HEK293 (cell line): ENCODE measurements around the gene THBS2.

Experiments used
- CTCF ChIA-PET: fragments of 350-600 bp; formaldehyde crosslinking; extraction: SDS; loops from one replicate; lab custom pipeline; 2021; ENCODE audit warnings: antibody characterized with exemption; lab: Yijun Ruan, JAX
- POLR2A ChIA-PET: fragments of 300-600 bp; formaldehyde crosslinking; extraction: SDS; loops from one replicate; lab custom pipeline; 2020; ENCODE audit warnings: antibody characterized with exemption, inconsistent platforms; lab: Yijun Ruan, JAX
- H3K27ac ChIP-seq: fragments of 200-500 bp; sonication (Bioruptor generic); 2 replicates; pipeline ENCODE4 v1.5.1; 2014; ENCODE audit warnings: low read depth, low read length, control low read depth, inconsistent platforms; ENCODE audit errors: extremely low read depth
- H3K36me3 ChIP-seq, 2 experiments: fragments of 200-500 bp in 1 of 2; sonication (Bioruptor generic) in 1 of 2; 1 replicate in 1 of 2; 2 replicates in 1 of 2; pipeline ENCODE4 v1.5.1; 2014 to 2017; ENCODE audit warnings: inconsistent platforms in 2 of 2, low read length in 2 of 2; ENCODE audit not compliant: control insufficient read depth in 2 of 2, insufficient read depth in 1 of 2
- H3K4me1 ChIP-seq: fragments of 200-500 bp; sonication (Bioruptor generic); 2 replicates; pipeline ENCODE4 v1.5.1; 2014; ENCODE audit warnings: mild to moderate bottlenecking, low read length, inconsistent platforms; ENCODE audit not compliant: control insufficient read depth, insufficient read depth
- H3K4me3 ChIP-seq: 2 replicates; pipeline ENCODE4 v1.5.1; 2011; ENCODE audit warnings: low read depth, mild to moderate bottlenecking, control low read depth, low read length, moderate library complexity
- H3K9me3 ChIP-seq: fragments of 200-500 bp; sonication (Bioruptor generic); 2 replicates; pipeline ENCODE4 v1.5.1; 2014; ENCODE audit warnings: low read depth, low read length, inconsistent platforms; ENCODE audit not compliant: control insufficient read depth, insufficient read depth
- AEBP2 ChIP-seq: fragments of 450-650 bp; formaldehyde crosslinking; IDR thresholded peaks from 2 replicates; pipeline ENCODE4 v1.5.1; 2016; ENCODE audit warnings: missing biosample characterization, missing genetic modification characterization, borderline replicate concordance
- BCL11A ChIP-seq: fragments of 450-650 bp; formaldehyde crosslinking; IDR thresholded peaks from 2 replicates; pipeline ENCODE4 v1.5.1; 2016; ENCODE audit warnings: low read depth, missing biosample characterization, missing genetic modification characterization
- CTCF ChIP-seq: fragments of 450-650 bp; formaldehyde crosslinking; IDR thresholded peaks from 2 replicates; pipeline ENCODE4 v1.5.1; 2016; ENCODE audit warnings: missing biosample characterization, missing genetic modification characterization
- HOXD13 ChIP-seq: sonication (generic); formaldehyde crosslinking; IDR thresholded peaks from 2 replicates; pipeline ENCODE4 v1.8.0; 2022; ENCODE audit warnings: missing genetic modification reagents, borderline replicate concordance
- PATZ1 ChIP-seq: fragments of 450-650 bp; formaldehyde crosslinking; IDR thresholded peaks from 2 replicates; pipeline ENCODE4 v1.5.1; 2016; ENCODE audit warnings: missing biosample characterization, missing genetic modification characterization
- TCF7L2 ChIP-seq: IDR thresholded peaks from 2 replicates; pipeline ENCODE4 v1.6.1; 2011; ENCODE audit warnings: low read depth, mild to moderate bottlenecking, inconsistent platforms, low read length, moderate library complexity, borderline replicate concordance
- ZNF140 ChIP-seq: fragments of 450-650 bp; formaldehyde crosslinking; IDR thresholded peaks from 2 replicates; pipeline ENCODE4 v1.5.1; 2016; ENCODE audit warnings: missing biosample characterization, missing genetic modification characterization
- ZNF155 ChIP-seq: fragments of 450-650 bp; formaldehyde crosslinking; IDR thresholded peaks from 2 replicates; pipeline ENCODE4 v1.5.1; 2016; ENCODE audit warnings: missing biosample characterization, missing genetic modification characterization
- ZNF157 ChIP-seq: fragments of 450-650 bp; formaldehyde crosslinking; IDR thresholded peaks from 2 replicates; pipeline ENCODE4 v1.5.1; 2016; ENCODE audit warnings: missing biosample characterization, missing genetic modification characterization
- ZNF16 ChIP-seq: fragments of 450-650 bp; formaldehyde crosslinking; IDR thresholded peaks from 2 replicates; pipeline ENCODE4 v1.5.1; 2016; ENCODE audit warnings: low read depth, missing biosample characterization, missing genetic modification characterization
- ZNF23 ChIP-seq: fragments of 450-650 bp; formaldehyde crosslinking; IDR thresholded peaks from 2 replicates; pipeline ENCODE4 v1.5.1; 2016; ENCODE audit warnings: missing biosample characterization, missing genetic modification characterization, borderline replicate concordance
- ZNF266 ChIP-seq: fragments of 450-650 bp; formaldehyde crosslinking; IDR thresholded peaks from 2 replicates; pipeline ENCODE4 v1.5.1; 2016; ENCODE audit warnings: missing biosample characterization, missing genetic modification characterization, low read depth
- ZNF274 ChIP-seq, 2 experiments: fragments of 200-500 bp in 1 of 2; fragments of 450-650 bp in 1 of 2; sonication (Bioruptor generic) in 1 of 2; formaldehyde crosslinking in 1 of 2; IDR thresholded peaks; 2 replicates each; pipeline versions ENCODE4 v1.5.1 to v1.6.1; 2014 to 2016; ENCODE audit warnings: borderline replicate concordance in 1 of 2, inconsistent platforms in 1 of 2, low read length in 1 of 2, missing biosample characterization in 1 of 2, missing genetic modification characterization in 1 of 2
- ZNF292 ChIP-seq: fragments of 450-650 bp; formaldehyde crosslinking; IDR thresholded peaks from 2 replicates; pipeline ENCODE4 v1.5.1; 2016; ENCODE audit warnings: low read depth, missing biosample characterization, missing genetic modification characterization, borderline replicate concordance
- ZNF302 ChIP-seq: fragments of 450-650 bp; formaldehyde crosslinking; IDR thresholded peaks from 2 replicates; pipeline ENCODE4 v1.5.1; 2016; ENCODE audit warnings: missing biosample characterization, missing genetic modification characterization, low read depth
- ZNF362 ChIP-seq: fragments of 450-650 bp; formaldehyde crosslinking; IDR thresholded peaks from 2 replicates; pipeline ENCODE4 v1.5.1; 2016; ENCODE audit warnings: missing biosample characterization, missing genetic modification characterization
- ZNF48 ChIP-seq: fragments of 450-650 bp; formaldehyde crosslinking; IDR thresholded peaks from 2 replicates; pipeline ENCODE4 v1.5.1; 2016; ENCODE audit warnings: missing biosample characterization, missing genetic modification characterization
- ZNF558 ChIP-seq: fragments of 450-650 bp; formaldehyde crosslinking; IDR thresholded peaks from 2 replicates; pipeline ENCODE4 v1.5.1; 2016; ENCODE audit warnings: missing biosample characterization, missing genetic modification characterization
- ZNF596 ChIP-seq: fragments of 450-650 bp; IDR thresholded peaks from 2 replicates; pipeline ENCODE4 v1.5.0; 2018; ENCODE audit warnings: missing biosample characterization, mild to moderate bottlenecking, missing genetic modification characterization, moderate library complexity
- ZNF701 ChIP-seq: fragments of 450-650 bp; formaldehyde crosslinking; IDR thresholded peaks from 2 replicates; pipeline ENCODE4 v1.5.1; 2016; ENCODE audit warnings: missing biosample characterization, missing genetic modification characterization
- ZNF792 ChIP-seq: fragments of 450-650 bp; formaldehyde crosslinking; IDR thresholded peaks from 2 replicates; pipeline ENCODE4 v1.5.1; 2016; ENCODE audit warnings: missing biosample characterization, missing genetic modification characterization
- TF ChIP-seq, protein P1 (sequence below): fragments of 450-650 bp; formaldehyde crosslinking; IDR thresholded peaks from 2 replicates; pipeline ENCODE4 v1.5.1; 2016; ENCODE audit warnings: missing biosample characterization, missing genetic modification characterization

Gene THBS2

DNA sequence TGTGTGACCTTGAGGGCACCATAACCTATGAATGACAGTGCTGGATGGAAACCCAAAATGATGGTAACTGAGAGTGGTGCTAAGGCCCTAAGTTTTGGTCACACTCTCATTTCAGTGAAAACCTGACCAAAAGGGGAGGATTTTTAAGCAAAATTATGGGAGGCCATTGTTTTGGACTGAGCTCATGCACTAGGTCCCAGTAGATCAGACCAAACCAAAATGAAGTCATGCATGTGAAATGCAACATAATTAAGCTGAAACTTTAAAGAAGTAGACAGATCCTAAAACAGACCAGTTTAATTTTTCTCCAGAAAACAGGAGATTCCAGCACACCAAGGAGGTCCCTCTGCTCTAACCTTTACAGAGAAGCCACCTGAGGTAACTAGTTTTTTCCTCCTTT lies 24.0 kb upstream of the THBS2 start:
- CTCF ChIA-PET: interaction anchor here (0.6 kb wide), 1 partner anchor 330 kb away, joined by 3 read pairs; no protein-coding TSS in a partner anchor
- H3K4me3 ChIP-seq: no peak overlapping the region
- H3K27ac ChIP-seq: no peak overlapping the region
- TF ChIP-seq HOXD13 (CRISPR knock-in tag) (no peak), BCL11A (no peak), AEBP2 (tag by site-specific recombination) (no peak), ZNF596 (no peak), ZNF274 (IDR thresholded peaks at IDR 0.05; ENCODE audit: low read length) (no peak), ZNF274 (tag by site-specific recombination; IDR thresholded peaks at IDR 0.05; ENCODE audit: borderline replicate concordance) (no peak), ZNF23 (tag by site-specific recombination) (no peak), CTCF (no peak), ZNF302 (tag by site-specific recombination) (no peak), ZNF701 (tag by site-specific recombination) (no peak), ZNF292 (tag by site-specific recombination) (no peak), PATZ1 (tag by site-specific recombination) (no peak), TCF7L2 (no peak), ZNF792 (no peak), ZNF157 (tag by site-specific recombination) (no peak)
- TF ChIP-seq, all 188 proteins: peak for 0
- Histone ChIP-seq H3K4me1 (no peaks in the 10 kb centered on the region), H3K9me3 (no peaks in the 10 kb centered on the region), H3K36me3 (no peaks in the 10 kb centered on the region)
- POLR2A ChIA-PET: interaction anchor here (0.6 kb wide), 1 partner anchor 96 kb away, joined by 3 read pairs; no protein-coding TSS in a partner anchor

- POLR2A ChIA-PET: no interaction called here
- CTCF ChIA-PET: interaction anchor here (1.1 kb wide), 1 partner anchor 11 kb away, joined by 4 read pairs; no protein-coding TSS in a partner anchor
Measured at GRCh38 chr6:169274781-169275180, 21.1 kb upstream of the THBS2 start.

More at GRCh38 chr6:169274781-169275180, 21.1 kb upstream of the THBS2 start:
- Histone ChIP-seq H3K4me1 (no peaks in the 10 kb centered on the region), H3K36me3 (no peaks in the 10 kb centered on the region), H3K27ac (no peak overlapping the region), H3K9me3 (no peaks in the 10 kb centered on the region), H3K4me3 (no peak overlapping the region)
- TF ChIP-seq ZNF362 (tag by site-specific recombination) (no peak), ZNF140 (no peak), ZNF48 (tag by site-specific recombination) (no peak), ZNF16 (no peak), ZNF155 (no peak), ZNF558 (tag by site-specific recombination) (no peak), ZNF266 (no peak)
- TF ChIP-seq, protein P1, sequence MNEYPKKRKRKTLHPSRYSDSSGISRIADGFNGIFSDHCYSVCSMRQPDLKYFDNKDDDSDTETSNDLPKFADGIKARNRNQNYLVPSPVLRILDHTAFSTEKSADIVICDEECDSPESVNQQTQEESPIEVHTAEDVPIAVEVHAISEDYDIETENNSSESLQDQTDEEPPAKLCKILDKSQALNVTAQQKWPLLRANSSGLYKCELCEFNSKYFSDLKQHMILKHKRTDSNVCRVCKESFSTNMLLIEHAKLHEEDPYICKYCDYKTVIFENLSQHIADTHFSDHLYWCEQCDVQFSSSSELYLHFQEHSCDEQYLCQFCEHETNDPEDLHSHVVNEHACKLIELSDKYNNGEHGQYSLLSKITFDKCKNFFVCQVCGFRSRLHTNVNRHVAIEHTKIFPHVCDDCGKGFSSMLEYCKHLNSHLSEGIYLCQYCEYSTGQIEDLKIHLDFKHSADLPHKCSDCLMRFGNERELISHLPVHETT (tag by site-specific recombination): no peak
